Epithelial cell of proximal tubule (primary cell): ENCODE results near the gene ACER1. TPM values are rescaled to one million over a fixed set of nuclear protein-coding genes. Genes with fewer than 3 reads are reported as not detected.
A peak's percentile ranks its signal among the peaks of the same experiment; 100 is the strongest.
"Not testable (repeated sequence)": the region's sequence is repeated elsewhere in the genome, so short reads cannot be mapped to it uniquely, and the experiment has no call there.

ENCODE experiments used
- DNase-seq: peaks from one replicate; pipeline ENCODE4 v3.0.0-alpha.2; 2011; ENCODE audit warnings: low read depth
- H3K4me3 ChIP-seq: 2 replicates; pipeline ENCODE4 v1.5.1; 2011; ENCODE audit warnings: low read depth, mild to moderate bottlenecking, low read length
- total RNA-seq: library from RNA; depleted of rRNA; stranded (reverse); fragments of >200 nt; gene quantifications from 2 replicates; pipeline ENCODE4 v1.2.3, GENCODE V29; 2015
- TF ChIP-seq, protein P1 (sequence below): conservative IDR thresholded peaks from 2 replicates; pipeline ENCODE4 v1.5.1; 2012; ENCODE audit warnings: low read depth, mild to moderate bottlenecking, low read length

The ACER1 gene
- total RNA-seq, 1 donor from 2014 or later: not detected

DNA sequence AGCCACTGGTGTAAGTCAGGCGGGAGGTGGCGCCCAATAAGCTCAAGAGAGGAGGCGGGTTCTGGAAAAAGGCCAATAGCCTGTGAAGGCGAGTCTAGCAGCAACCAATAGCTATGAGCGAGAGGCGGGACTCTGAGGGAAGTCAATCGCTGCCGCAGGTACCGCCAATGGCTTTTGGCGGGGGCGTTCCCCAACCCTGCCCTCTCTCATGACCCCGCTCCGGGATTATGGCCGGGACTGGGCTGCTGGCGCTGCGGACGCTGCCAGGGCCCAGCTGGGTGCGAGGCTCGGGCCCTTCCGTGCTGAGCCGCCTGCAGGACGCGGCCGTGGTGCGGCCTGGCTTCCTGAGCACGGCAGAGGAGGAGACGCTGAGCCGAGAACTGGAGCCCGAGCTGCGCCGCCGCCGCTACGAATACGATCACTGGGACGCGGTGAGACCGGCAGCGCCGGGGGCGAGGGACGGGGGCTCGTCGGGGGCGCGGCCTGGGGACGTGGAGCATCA lies 39.2 kb upstream of the ACER1 start, which contains the start of gene ALKBH7:
TSS of gene ALKBH7 (plus strand) at position 201 of the 502 bp plus-strand sequence. CDS start at position 228, 27 bp downstream.
- TF ChIP-seq, protein P1, sequence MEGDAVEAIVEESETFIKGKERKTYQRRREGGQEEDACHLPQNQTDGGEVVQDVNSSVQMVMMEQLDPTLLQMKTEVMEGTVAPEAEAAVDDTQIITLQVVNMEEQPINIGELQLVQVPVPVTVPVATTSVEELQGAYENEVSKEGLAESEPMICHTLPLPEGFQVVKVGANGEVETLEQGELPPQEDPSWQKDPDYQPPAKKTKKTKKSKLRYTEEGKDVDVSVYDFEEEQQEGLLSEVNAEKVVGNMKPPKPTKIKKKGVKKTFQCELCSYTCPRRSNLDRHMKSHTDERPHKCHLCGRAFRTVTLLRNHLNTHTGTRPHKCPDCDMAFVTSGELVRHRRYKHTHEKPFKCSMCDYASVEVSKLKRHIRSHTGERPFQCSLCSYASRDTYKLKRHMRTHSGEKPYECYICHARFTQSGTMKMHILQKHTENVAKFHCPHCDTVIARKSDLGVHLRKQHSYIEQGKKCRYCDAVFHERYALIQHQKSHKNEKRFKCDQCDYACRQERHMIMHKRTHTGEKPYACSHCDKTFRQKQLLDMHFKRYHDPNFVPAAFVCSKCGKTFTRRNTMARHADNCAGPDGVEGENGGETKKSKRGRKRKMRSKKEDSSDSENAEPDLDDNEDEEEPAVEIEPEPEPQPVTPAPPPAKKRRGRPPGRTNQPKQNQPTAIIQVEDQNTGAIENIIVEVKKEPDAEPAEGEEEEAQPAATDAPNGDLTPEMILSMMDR: no peak
- peak within 1 kb of the TSS; percentile 89 for H3K4me3 ChIP-seq
- DNase-seq: peak; percentile 97

- DNase-seq: no peak
- H3K4me3 ChIP-seq: no peak overlapping the region
- TF ChIP-seq, protein P1: no peak
These were observed 30.9 kb upstream of the ACER1 start for GRCh38 chr19:6364353-6364752.

DNA sequence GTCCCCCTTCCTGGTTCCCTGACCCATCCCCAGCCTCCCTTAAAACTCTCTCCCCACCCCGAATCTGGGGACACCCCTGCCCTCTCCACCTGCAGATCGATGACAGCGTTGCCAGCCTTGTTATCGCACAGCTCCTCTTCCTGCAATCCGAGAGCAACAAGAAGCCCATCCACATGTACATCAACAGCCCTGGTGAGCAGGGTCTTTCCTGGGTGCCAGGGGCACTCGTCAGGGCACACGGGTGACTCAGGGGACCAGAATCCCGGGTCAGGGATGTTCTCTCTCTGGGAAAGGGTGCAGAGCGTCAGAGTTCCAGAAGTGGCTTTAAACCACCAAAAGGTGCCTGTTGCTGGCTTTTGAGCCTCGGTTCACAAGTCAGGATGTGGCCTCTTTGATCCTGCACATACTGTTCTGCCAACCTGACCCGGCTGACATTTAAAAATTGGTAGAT lies 29.0 kb upstream of the ACER1 start:
- DNase-seq: no peak
- H3K4me3 ChIP-seq: peak overlapping the region; percentile 73
- TF ChIP-seq, protein P1: no peak

DNA sequence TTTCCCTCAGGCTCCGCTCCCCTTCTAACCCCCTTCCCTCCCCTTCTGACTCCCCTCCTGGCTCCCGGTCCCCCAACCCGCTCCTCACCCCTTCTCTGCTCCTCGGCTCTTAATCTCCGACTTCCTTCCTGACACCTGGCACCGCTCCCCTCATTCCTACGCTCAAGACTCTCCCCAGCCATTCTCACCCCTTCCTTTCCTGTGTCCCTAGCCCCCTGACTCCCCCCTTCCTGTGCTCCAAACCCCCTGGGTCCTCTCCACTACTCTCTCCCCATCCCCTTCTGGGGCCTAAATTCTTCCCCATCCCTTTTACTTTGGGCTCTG lies 28.6 kb upstream of the ACER1 start:
- H3K4me3 ChIP-seq: peak overlapping the region; percentile 73
- no peak for DNase-seq
- TF ChIP-seq, protein P1: no peak

- H3K4me3 ChIP-seq: peak overlapping the region; percentile 73
These were observed 27.4 kb upstream of the ACER1 start for GRCh38 chr19:6360857-6361216.

DNA sequence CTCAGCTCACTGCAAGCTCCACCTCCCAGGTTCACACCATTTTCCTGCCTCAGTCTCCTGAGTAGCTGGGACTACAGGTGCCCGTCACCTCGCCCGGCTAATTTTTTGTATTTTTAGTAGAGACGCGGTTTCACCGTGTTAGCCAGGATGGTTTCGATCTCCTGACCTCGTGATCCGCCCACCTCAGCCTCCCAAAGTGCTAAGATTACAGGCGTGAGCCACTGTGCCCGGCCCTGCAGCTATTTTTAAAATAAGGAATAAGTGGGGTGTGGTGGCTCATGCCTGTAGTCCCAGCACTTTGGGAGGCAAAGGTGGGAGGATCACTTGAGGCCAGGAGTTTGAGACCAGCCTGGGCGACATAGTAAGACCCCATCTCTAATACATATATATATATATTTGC lies 27.0 kb upstream of the ACER1 start:
- not testable (repeated sequence) for H3K4me3 ChIP-seq, DNase-seq

More at GRCh38 chr19:6360857-6361216, 27.4 kb upstream of the ACER1 start:
- DNase-seq: not testable (repeated sequence)

DNA sequence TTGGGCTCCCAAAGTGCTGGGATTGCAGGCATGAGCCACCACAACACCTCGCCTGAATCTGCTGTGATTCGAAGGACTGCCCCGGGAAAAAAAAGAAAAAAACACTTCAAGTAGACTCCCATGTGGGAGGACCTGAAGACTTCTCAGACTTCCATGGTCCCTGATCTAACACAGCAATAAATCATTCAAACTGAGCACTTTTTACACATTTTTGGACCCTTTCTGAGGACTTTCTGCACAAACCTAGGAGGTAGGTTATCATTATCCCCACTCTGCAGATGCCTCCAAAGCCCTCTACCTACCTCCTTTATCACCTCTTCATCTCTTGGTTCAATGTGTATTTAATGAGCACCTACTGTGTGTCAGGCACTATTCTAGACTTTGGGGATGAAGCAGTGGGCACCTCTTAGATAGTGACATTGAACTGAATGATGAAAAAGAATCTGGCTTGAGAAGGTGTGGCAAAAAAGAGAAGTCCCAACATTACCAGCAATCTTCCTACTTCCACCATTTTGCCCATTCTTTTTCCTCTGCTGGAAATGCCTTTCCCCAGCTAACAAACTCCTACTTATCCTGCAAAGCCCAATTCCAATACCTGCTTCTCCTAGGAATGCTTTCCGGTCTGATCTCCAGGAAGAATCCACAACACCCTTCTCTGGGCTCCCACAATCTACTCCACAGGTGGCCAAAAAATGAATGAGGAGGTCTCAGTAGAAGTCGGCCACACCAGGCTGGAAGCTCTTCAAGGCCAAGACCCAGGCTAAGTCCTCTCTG lies 26.3 kb upstream of the ACER1 start:
- no peak overlapping the region for H3K4me3 ChIP-seq
- TF ChIP-seq, protein P1: no peak
- no peak for DNase-seq

- TF ChIP-seq, protein P1: no peak
- no peak for DNase-seq
- H3K4me3 ChIP-seq: no peak overlapping the region
These were observed 24.6 kb upstream of the ACER1 start for GRCh38 chr19:6358003-6358402.
